Neural progenitor cell (in vitro differentiated cells): Measurements from ENCODE around the gene ADGRG2.

Source experiments
- CTCF ChIP-seq: fragments of 200-600 bp; sonication (generic); IDR thresholded peaks from 2 replicates; pipeline ENCODE4 v1.5.1; 2017; ENCODE audit warnings: antibody characterized with exemption, mild to moderate bottlenecking
- EZH2 ChIP-seq: fragments of 200-600 bp; sonication (generic); IDR thresholded peaks from 2 replicates; pipeline ENCODE4 v1.6.1; 2017; ENCODE audit warnings: antibody characterized with exemption, mild to moderate bottlenecking, moderate library complexity

GRCh38 chrX:18951032-18951431, 171.2 kb downstream of the ADGRG2 start:
- TF ChIP-seq CTCF, result no peak
- no peak for TF ChIP-seq EZH2
